PC-3 (cell line): ENCODE results near the gene GNAS. TPM values are rescaled to one million over a fixed set of nuclear protein-coding genes. Genes with fewer than 3 reads are reported as not detected.

Source experiments
- ATAC-seq: fragments of 200-7000 bp; cut with Tn5 transposase; 2 replicates; pipeline ENCODE4 v1.9.1; 2020; ENCODE audit warnings: mild to moderate bottlenecking, moderate library complexity
- BruUV-seq: library from RNA; stranded (reverse); fragments of 400-500 nt; replicated peaks from 2 replicates; lab custom pipeline; 2021; lab: Mats Ljungman, UMichigan
- CTCF ChIA-PET: fragments of 300-600 bp; sonication (Branson Sonifier 250); formaldehyde crosslinking; loops from one replicate; lab custom pipeline; 2022; ENCODE audit warnings: antibody characterized with exemption; lab: Charles Lee
- POLR2A ChIA-PET: fragments of 300-600 bp; sonication (Branson Sonifier 250); formaldehyde crosslinking; loops from one replicate; lab custom pipeline; 2022; ENCODE audit warnings: antibody characterized with exemption; ENCODE audit not compliant: unreplicated experiment; lab: Charles Lee
- DNase-seq: peaks from one replicate; pipeline ENCODE4 v3.0.0-alpha.2; 2015
- H2AFZ ChIP-seq: fragments of 300-600 bp; sonication (generic); 2 replicates; pipeline ENCODE4 v1.6.0; 2016; ENCODE audit warnings: antibody characterized with exemption, low read length
- H3F3A ChIP-seq: fragments of 300-600 bp; sonication (generic); one replicate; pipeline ENCODE4 v1.6.0; 2017; ENCODE audit warnings: antibody characterized with exemption, low read length, control low read depth, mild to moderate bottlenecking; ENCODE audit not compliant: unreplicated experiment
- H3K27ac ChIP-seq: fragments of 300-600 bp; sonication (generic); 2 replicates; pipeline ENCODE4 v1.5.1; 2016; ENCODE audit warnings: mild to moderate bottlenecking, low read length
- H3K27me3 ChIP-seq: fragments of 300-600 bp; sonication (generic); 2 replicates; pipeline ENCODE4 v1.6.1; 2016; ENCODE audit warnings: low read length, mixed read lengths
- H3K36me3 ChIP-seq: fragments of 300-600 bp; sonication (generic); 2 replicates; pipeline ENCODE4 v1.6.1; 2016; ENCODE audit warnings: low read depth, mixed run types, low read length, mixed read lengths
- H3K4me1 ChIP-seq: fragments of 300-600 bp; sonication (generic); 2 replicates; pipeline ENCODE4 v1.5.1; 2016; ENCODE audit warnings: low read length; ENCODE audit not compliant: insufficient read depth
- H3K4me2 ChIP-seq: fragments of 300-600 bp; sonication (generic); 2 replicates; pipeline ENCODE4 v1.6.0; 2016; ENCODE audit warnings: low read length
- H3K4me3 ChIP-seq: fragments of 300-600 bp; sonication (generic); 2 replicates; pipeline ENCODE4 v1.5.1; 2016; ENCODE audit warnings: mild to moderate bottlenecking, low read length, mixed read lengths
- H3K79me2 ChIP-seq: fragments of 300-600 bp; sonication (generic); 2 replicates; pipeline ENCODE4 v1.6.1; 2017; ENCODE audit warnings: low read length, mixed read lengths
- H3K9ac ChIP-seq: fragments of 300-600 bp; sonication (generic); 2 replicates; pipeline ENCODE4 v1.6.0; 2016; ENCODE audit warnings: mild to moderate bottlenecking, low read length
- H3K9me2 ChIP-seq: fragments of 300-600 bp; sonication (generic); replicated peaks from 2 replicates; pipeline ENCODE4 v1.6.1; 2016; ENCODE audit warnings: mixed run types, low read length, mixed read lengths
- H3K9me3 ChIP-seq: fragments of 300-600 bp; sonication (generic); 2 replicates; pipeline ENCODE4 v1.6.1; 2016; ENCODE audit warnings: low read length, mixed read lengths
- H4K20me1 ChIP-seq: fragments of 300-600 bp; sonication (generic); 2 replicates; pipeline ENCODE4 v1.6.1; 2016; ENCODE audit warnings: low read length, mixed read lengths
- EZH2 ChIP-seq: fragments of 300-600 bp; sonication (generic); IDR thresholded peaks from one replicate; pipeline ENCODE4 v1.6.1; 2017; ENCODE audit warnings: antibody characterized with exemption, mild to moderate bottlenecking, low read length; ENCODE audit not compliant: unreplicated experiment
- EZH2phosphoT487 ChIP-seq: fragments of 300-600 bp; sonication (generic); IDR thresholded peaks from 2 replicates; pipeline ENCODE4 v1.6.1; 2018; ENCODE audit warnings: mild to moderate bottlenecking, antibody characterized with exemption, low read length, borderline replicate concordance
- intact Hi-C: fragments of 100-400 bp; cut with micrococcal nuclease; formaldehyde crosslinking; loops from 2 replicates; pipeline ENCODE4 v1.9.0; 2023
- total RNA-seq: library from RNA; depleted of rRNA; stranded (reverse); fragments of >200 nt; gene quantifications from 2 replicates; pipeline ENCODE4 v1.2.3, GENCODE V29; 2014
- TF ChIP-seq, protein P1 (sequence below): fragments of 300-600 bp; sonication (generic); conservative IDR thresholded peaks from 2 replicates; pipeline ENCODE4 v1.5.1; 2017; ENCODE audit warnings: antibody characterized with exemption, low read depth, mild to moderate bottlenecking, low read length

GNAS gene
- total RNA-seq, 1 experiment from 2014 or later = 694 TPM

DNA sequence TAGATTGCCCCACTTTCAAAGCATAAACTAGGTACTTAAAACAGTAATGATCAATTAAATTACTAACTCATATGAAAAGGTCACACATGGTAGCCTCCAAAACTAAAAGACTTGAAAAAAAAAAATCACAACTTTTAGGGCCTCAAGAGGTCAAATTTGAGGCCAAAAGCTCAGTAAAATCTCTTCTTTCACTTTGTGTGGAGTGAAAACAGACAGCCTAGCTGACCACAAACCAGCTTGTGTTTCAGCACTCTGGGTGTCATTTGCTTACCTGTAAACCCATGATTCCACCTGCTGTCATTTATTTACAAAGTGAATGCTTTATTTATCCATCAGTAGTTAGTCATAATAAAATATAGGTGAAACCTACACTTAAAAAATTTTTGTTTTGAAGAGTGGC, 34.0 kb downstream of the GNAS start:
- H3K27me3 ChIP-seq = no peaks in the 10 kb centered on the region
- peaks cover 14% of the 10 kb centered on the region for H3K79me2 ChIP-seq
- ChIA-PET POLR2A (no interaction called here), CTCF (interaction anchor here (0.6 to 1.2 kb wide), 2 partner anchors 16 to 676 kb away, joined by 3 to 4 read pairs; no protein-coding TSS in a partner anchor)
- no peak overlapping the region for H3K27ac ChIP-seq
- H3K36me3 ChIP-seq = no peaks in the 10 kb centered on the region
- peak overlapping the region; percentile 68 for H3K4me2 ChIP-seq
- BruUV-seq = no TSS peak
- no peaks in the 10 kb centered on the region for H4K20me1 ChIP-seq
- H3K4me1 ChIP-seq = peaks cover 18% of the 10 kb centered on the region
- no peak for ATAC-seq
- H3K9ac ChIP-seq = no peak overlapping the region
- no peak overlapping the region for H2AFZ ChIP-seq
- TF ChIP-seq, protein P1, sequence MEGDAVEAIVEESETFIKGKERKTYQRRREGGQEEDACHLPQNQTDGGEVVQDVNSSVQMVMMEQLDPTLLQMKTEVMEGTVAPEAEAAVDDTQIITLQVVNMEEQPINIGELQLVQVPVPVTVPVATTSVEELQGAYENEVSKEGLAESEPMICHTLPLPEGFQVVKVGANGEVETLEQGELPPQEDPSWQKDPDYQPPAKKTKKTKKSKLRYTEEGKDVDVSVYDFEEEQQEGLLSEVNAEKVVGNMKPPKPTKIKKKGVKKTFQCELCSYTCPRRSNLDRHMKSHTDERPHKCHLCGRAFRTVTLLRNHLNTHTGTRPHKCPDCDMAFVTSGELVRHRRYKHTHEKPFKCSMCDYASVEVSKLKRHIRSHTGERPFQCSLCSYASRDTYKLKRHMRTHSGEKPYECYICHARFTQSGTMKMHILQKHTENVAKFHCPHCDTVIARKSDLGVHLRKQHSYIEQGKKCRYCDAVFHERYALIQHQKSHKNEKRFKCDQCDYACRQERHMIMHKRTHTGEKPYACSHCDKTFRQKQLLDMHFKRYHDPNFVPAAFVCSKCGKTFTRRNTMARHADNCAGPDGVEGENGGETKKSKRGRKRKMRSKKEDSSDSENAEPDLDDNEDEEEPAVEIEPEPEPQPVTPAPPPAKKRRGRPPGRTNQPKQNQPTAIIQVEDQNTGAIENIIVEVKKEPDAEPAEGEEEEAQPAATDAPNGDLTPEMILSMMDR = no peak
- TF ChIP-seq EZH2 (no peak), EZH2phosphoT487 (no peak)
- H3F3A ChIP-seq = no peaks in the 10 kb centered on the region
- no peaks in the 10 kb centered on the region for H3K9me2 ChIP-seq
- H3K4me3 ChIP-seq = no peak overlapping the region
- no peaks in the 10 kb centered on the region for H3K9me3 ChIP-seq
- DNase-seq = peak; percentile 53
- intact Hi-C loops = loop anchor here (5.0 kb wide), 1 partner anchor 234 kb away; the partner anchor contains the start of gene STX16

DNA sequence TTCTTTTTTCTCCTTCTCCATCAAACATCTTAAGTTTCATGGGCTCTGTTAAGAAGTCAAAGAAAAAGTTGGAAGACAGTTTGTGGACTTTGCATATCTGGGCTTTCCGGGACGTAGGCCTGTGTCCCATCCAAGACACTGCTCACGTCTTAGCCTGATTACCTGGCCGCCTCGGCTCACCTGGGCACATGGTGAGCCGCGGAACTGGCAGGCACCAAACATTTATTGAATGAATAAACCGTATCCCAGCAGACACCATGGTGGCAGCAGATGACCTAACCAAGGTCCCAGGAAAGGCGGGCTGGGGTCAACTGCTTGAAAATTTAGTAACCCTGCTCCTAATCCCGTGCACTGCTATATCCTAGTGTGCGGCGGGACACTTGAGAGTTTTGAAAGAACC, 35.6 kb downstream of the GNAS start:
- no peaks in the 10 kb centered on the region for H3K36me3 ChIP-seq

More for the DNA sequence above, 35.6 kb downstream of the GNAS start:
- H3K27me3 ChIP-seq = no peaks in the 10 kb centered on the region
- ChIA-PET POLR2A (no interaction called here), CTCF (no interaction called here)
- peaks cover 26% of the 10 kb centered on the region for H3K79me2 ChIP-seq
- H3K4me1 ChIP-seq = peaks cover 18% of the 10 kb centered on the region
- H3K4me2 ChIP-seq = peak overlapping the region; percentile 68
- ATAC-seq = no peak
- no peaks in the 10 kb centered on the region for H3F3A ChIP-seq
- no peaks in the 10 kb centered on the region for H3K9me3 ChIP-seq
- H3K27ac ChIP-seq = no peak overlapping the region
- peak overlapping the region; percentile 66 for H2AFZ ChIP-seq
- TF ChIP-seq EZH2 (no peak), EZH2phosphoT487 (no peak)
- TF ChIP-seq, protein P1 = no peak
- H3K9ac ChIP-seq = peak overlapping the region; percentile 87
- H3K4me3 ChIP-seq = peak overlapping the region; percentile 81
- intact Hi-C loops = loop anchor here (5.0 kb wide), 1 partner anchor 236 kb away; the partner anchor contains the start of gene STX16
- no peaks in the 10 kb centered on the region for H3K9me2 ChIP-seq
- H4K20me1 ChIP-seq = no peaks in the 10 kb centered on the region
- DNase-seq = no peak
- BruUV-seq = TSS peak; percentile 67
